HepG2 (cell line): Measurements from ENCODE around the gene GMPPA. TPM values are rescaled to one million over a fixed set of nuclear protein-coding genes. Genes with fewer than 3 reads are reported as not detected.
A peak's percentile ranks its signal among the peaks of the same experiment; 100 is the strongest.

ENCODE experiments used
- ATF7-NPFF ChIP-seq: sonication (generic); formaldehyde crosslinking; IDR thresholded peaks from 2 replicates; pipeline ENCODE4 v1.8.1; 2023; ENCODE audit warnings: mild to moderate bottlenecking, low read depth, missing genetic modification reagents, moderate library complexity
- NPAS2 ChIP-seq: sonication (generic); formaldehyde crosslinking; IDR thresholded peaks from 2 replicates; pipeline ENCODE4 v1.8.0; 2022; ENCODE audit warnings: mild to moderate bottlenecking, missing genetic modification reagents, borderline replicate concordance
- RAD21 ChIP-seq: fragments of 450-650 bp; formaldehyde crosslinking; IDR thresholded peaks from 2 replicates; pipeline ENCODE4 v1.5.0; 2020; ENCODE audit warnings: mild to moderate bottlenecking
- RARG ChIP-seq: sonication (generic); formaldehyde crosslinking; IDR thresholded peaks from 2 replicates; pipeline ENCODE4 v1.4.0; 2020; ENCODE audit warnings: low read depth, mild to moderate bottlenecking, missing genetic modification reagents
- RBAK ChIP-seq: sonication (generic); formaldehyde crosslinking; IDR thresholded peaks from 2 replicates; pipeline ENCODE4 v1.5.1; 2020; ENCODE audit warnings: mild to moderate bottlenecking, missing genetic modification reagents
- UBTF ChIP-seq: sonication (generic); formaldehyde crosslinking; IDR thresholded peaks from 2 replicates; pipeline ENCODE4 v1.4.0; 2020; ENCODE audit warnings: mild to moderate bottlenecking, missing genetic modification reagents
- ZFP36L2 ChIP-seq: sonication (generic); formaldehyde crosslinking; IDR thresholded peaks from 2 replicates; pipeline ENCODE4 v1.4.0; 2020; ENCODE audit warnings: missing genetic modification reagents
- ZNF337 ChIP-seq: sonication (generic); formaldehyde crosslinking; IDR thresholded peaks from 2 replicates; pipeline ENCODE4 v1.5.1; 2020; ENCODE audit warnings: missing genetic modification reagents, low read depth, mild to moderate bottlenecking, borderline replicate concordance
- ZNF547 ChIP-seq: sonication (generic); formaldehyde crosslinking; IDR thresholded peaks from 2 replicates; pipeline ENCODE4 v1.5.1; 2020; ENCODE audit warnings: mild to moderate bottlenecking, missing genetic modification reagents
- ZNF569 ChIP-seq: sonication (generic); formaldehyde crosslinking; IDR thresholded peaks from 2 replicates; pipeline ENCODE4 v1.5.0; 2020; ENCODE audit warnings: mild to moderate bottlenecking, missing genetic modification reagents, moderate library complexity, borderline replicate concordance
- ZNF7 ChIP-seq: IDR thresholded peaks from 2 replicates; pipeline ENCODE4 v1.6.1; 2016; ENCODE audit warnings: missing biosample characterization, missing genetic modification reagents
- ZNF772 ChIP-seq: sonication (generic); formaldehyde crosslinking; IDR thresholded peaks from 2 replicates; pipeline ENCODE4 v1.5.0; 2020; ENCODE audit warnings: mild to moderate bottlenecking, missing genetic modification reagents
- polyA plus RNA-seq, 8 experiments: library from polyadenylated mRNA; depleted of rRNA in 3 of 8; stranded (reverse) in 7 of 8; unstranded in 1 of 8; fragments of >200 nt; fragmentation: Illumina TruSeq in 4 of 8; extraction: Trizol in 4 of 8; gene quantifications; 2 replicates each; pipeline versions ENCODE4 v1.2.1 to v1.2.3, GENCODE V29; 2011 to 2016; ENCODE audit warnings: low read depth in 4 of 8, missing spikeins in 1 of 8, mixed read lengths in 1 of 8; ENCODE audit not compliant: insufficient read depth in 1 of 8
- total RNA-seq, 5 experiments: library from RNA; depleted of rRNA; stranded (reverse); fragments of >200 nt; fragmentation: Illumina TruSeq; extraction: Trizol; gene quantifications; 2 replicates each; pipeline ENCODE4 v1.2.3, GENCODE V29; 2016; ENCODE audit warnings: low read depth in 1 of 5
- TF ChIP-seq, protein P1 (sequence below), 2 experiments: sonication (generic) in 1 of 2; formaldehyde crosslinking in 1 of 2; IDR thresholded peaks; 2 replicates each; pipeline versions ENCODE4 v1.6.1 to v1.9.0; 2014 to 2022; ENCODE audit warnings: antibody characterized with exemption in 1 of 2, borderline replicate concordance in 1 of 2, inconsistent platforms in 1 of 2, low read depth in 1 of 2, missing genetic modification reagents in 1 of 2
- TF ChIP-seq, protein P2 (sequence below): sonication (generic); formaldehyde crosslinking; IDR thresholded peaks from 2 replicates; pipeline ENCODE4 v1.4.0; 2020; ENCODE audit warnings: mild to moderate bottlenecking, missing genetic modification reagents
- TF ChIP-seq, protein P3 (sequence below): sonication (generic); formaldehyde crosslinking; conservative IDR thresholded peaks from 2 replicates; pipeline ENCODE4 v1.8.1; 2023; ENCODE audit warnings: missing genetic modification reagents
- TF ChIP-seq, protein P4 (sequence below): sonication (generic); formaldehyde crosslinking; conservative IDR thresholded peaks from 2 replicates; pipeline ENCODE4 v1.4.0; 2020; ENCODE audit warnings: missing genetic modification reagents

The GMPPA gene
- total and polyA plus RNA-seq, 2 of the 13 experiments (the other 11 are each of a cell fraction or from before 2014, with no cell fraction given), result 81.1 to 106 TPM

- TF ChIP-seq, protein P1, sequence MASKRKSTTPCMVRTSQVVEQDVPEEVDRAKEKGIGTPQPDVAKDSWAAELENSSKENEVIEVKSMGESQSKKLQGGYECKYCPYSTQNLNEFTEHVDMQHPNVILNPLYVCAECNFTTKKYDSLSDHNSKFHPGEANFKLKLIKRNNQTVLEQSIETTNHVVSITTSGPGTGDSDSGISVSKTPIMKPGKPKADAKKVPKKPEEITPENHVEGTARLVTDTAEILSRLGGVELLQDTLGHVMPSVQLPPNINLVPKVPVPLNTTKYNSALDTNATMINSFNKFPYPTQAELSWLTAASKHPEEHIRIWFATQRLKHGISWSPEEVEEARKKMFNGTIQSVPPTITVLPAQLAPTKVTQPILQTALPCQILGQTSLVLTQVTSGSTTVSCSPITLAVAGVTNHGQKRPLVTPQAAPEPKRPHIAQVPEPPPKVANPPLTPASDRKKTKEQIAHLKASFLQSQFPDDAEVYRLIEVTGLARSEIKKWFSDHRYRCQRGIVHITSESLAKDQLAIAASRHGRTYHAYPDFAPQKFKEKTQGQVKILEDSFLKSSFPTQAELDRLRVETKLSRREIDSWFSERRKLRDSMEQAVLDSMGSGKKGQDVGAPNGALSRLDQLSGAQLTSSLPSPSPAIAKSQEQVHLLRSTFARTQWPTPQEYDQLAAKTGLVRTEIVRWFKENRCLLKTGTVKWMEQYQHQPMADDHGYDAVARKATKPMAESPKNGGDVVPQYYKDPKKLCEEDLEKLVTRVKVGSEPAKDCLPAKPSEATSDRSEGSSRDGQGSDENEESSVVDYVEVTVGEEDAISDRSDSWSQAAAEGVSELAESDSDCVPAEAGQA (IDR thresholded peaks at IDR 0.05; ENCODE audit: low read depth), result 0 out of 2 replicates have a peak, but pooled peaks have one; percentile 65
- TF ChIP-seq, protein P1 (CRISPR knock-in tag; IDR thresholded peaks at IDR 0.05; ENCODE audit: borderline replicate concordance), result no peak
- TF ChIP-seq NPAS2 (CRISPR knock-in tag) (no peak), RBAK (CRISPR knock-in tag) (no peak), RAD21 (peak; percentile 99), RARG (CRISPR knock-in tag) (no peak), UBTF (CRISPR knock-in tag) (peak; percentile 92), ZNF547 (CRISPR knock-in tag) (no peak), ZNF772 (CRISPR knock-in tag) (peak; percentile 96; the same call in 1 of the 2 replicates), ATF7-NPFF (CRISPR knock-in tag) (0 out of 2 replicates have a peak, but pooled peaks have one; percentile 17), ZNF569 (0 out of 2 replicates have a peak, but pooled peaks have one; percentile 24), ZNF7 (no peak), ZNF337 (no peak), ZFP36L2 (no peak; the same call in 1 of the 2 replicates)
- TF ChIP-seq, protein P2, sequence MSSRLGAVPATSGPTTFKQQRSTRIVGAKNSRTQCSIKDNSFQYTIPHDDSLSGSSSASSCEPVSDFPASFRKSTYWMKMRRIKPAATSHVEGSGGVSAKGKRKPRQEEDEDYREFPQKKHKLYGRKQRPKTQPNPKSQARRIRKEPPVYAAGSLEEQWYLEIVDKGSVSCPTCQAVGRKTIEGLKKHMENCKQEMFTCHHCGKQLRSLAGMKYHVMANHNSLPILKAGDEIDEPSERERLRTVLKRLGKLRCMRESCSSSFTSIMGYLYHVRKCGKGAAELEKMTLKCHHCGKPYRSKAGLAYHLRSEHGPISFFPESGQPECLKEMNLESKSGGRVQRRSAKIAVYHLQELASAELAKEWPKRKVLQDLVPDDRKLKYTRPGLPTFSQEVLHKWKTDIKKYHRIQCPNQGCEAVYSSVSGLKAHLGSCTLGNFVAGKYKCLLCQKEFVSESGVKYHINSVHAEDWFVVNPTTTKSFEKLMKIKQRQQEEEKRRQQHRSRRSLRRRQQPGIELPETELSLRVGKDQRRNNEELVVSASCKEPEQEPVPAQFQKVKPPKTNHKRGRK, result no peak
- TF ChIP-seq, protein P3, sequence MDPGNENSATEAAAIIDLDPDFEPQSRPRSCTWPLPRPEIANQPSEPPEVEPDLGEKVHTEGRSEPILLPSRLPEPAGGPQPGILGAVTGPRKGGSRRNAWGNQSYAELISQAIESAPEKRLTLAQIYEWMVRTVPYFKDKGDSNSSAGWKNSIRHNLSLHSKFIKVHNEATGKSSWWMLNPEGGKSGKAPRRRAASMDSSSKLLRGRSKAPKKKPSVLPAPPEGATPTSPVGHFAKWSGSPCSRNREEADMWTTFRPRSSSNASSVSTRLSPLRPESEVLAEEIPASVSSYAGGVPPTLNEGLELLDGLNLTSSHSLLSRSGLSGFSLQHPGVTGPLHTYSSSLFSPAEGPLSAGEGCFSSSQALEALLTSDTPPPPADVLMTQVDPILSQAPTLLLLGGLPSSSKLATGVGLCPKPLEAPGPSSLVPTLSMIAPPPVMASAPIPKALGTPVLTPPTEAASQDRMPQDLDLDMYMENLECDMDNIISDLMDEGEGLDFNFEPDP (CRISPR knock-in tag), result no peak
- TF ChIP-seq, protein P4, sequence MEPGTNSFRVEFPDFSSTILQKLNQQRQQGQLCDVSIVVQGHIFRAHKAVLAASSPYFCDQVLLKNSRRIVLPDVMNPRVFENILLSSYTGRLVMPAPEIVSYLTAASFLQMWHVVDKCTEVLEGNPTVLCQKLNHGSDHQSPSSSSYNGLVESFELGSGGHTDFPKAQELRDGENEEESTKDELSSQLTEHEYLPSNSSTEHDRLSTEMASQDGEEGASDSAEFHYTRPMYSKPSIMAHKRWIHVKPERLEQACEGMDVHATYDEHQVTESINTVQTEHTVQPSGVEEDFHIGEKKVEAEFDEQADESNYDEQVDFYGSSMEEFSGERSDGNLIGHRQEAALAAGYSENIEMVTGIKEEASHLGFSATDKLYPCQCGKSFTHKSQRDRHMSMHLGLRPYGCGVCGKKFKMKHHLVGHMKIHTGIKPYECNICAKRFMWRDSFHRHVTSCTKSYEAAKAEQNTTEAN (CRISPR knock-in tag), result 0 out of 2 replicates have a peak, but pooled peaks have one; percentile 35
Observed at GRCh38 chr2:219541611-219542180, 43.0 kb downstream of the GMPPA start (continued).
